Inflammatory macrophage treated with lipopolysaccharide for 4 hours (primary cell): ENCODE results near the gene WSB1.
"Not testable (repeated sequence)": the region's sequence is repeated elsewhere in the genome, so short reads cannot be mapped to it uniquely, and the experiment has no call there.

ENCODE experiments used
- DNase-seq: peaks from one replicate; pipeline ENCODE4 v3.0.0-alpha.2; 2020

WSB1 gene, protein sequence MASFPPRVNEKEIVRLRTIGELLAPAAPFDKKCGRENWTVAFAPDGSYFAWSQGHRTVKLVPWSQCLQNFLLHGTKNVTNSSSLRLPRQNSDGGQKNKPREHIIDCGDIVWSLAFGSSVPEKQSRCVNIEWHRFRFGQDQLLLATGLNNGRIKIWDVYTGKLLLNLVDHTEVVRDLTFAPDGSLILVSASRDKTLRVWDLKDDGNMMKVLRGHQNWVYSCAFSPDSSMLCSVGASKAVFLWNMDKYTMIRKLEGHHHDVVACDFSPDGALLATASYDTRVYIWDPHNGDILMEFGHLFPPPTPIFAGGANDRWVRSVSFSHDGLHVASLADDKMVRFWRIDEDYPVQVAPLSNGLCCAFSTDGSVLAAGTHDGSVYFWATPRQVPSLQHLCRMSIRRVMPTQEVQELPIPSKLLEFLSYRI

DNA sequence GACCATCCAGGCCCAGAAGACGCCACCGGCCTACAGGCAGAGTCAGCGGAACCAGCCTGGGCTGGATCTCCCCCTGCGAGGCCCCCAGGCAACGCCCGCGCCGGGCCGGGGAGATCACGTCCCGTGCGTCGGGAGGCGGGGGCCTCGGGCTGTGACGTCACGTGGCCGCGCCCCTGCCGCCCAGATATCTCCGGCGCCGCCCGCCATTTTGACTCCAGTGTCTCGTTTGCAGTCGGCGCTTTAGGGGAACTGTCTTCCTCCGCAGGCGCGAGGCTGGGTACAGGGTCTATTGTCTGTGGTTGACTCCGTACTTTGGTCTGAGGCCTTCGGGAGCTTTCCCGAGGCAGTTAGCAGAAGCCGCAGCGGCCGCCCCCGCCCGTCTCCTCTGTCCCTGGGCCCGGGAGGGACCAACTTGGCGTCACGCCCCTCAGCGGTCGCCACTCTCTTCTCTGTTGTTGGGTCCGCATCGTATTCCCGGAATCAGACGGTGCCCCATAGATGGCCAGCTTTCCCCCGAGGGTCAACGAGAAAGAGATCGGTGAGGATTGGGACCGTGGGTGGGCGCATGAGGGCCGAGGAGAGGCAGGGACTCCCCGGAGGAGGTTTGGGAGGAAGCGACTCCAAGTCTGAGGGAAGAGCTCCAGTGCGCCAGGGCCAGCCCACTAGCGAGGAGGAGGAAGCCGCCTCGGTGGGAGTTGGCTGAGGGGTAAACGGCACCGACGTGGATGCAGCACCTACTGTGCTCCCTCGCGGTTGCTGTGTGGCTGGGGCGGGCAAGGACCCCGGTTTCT is at the start of gene WSB1:
Gene WSB1, plus strand, starts transcription at position 217 of the 791 bp plus-strand sequence. Its CDS starts 282 bp downstream, at position 499.
- DNase-seq, result peak; percentile 95

DNA sequence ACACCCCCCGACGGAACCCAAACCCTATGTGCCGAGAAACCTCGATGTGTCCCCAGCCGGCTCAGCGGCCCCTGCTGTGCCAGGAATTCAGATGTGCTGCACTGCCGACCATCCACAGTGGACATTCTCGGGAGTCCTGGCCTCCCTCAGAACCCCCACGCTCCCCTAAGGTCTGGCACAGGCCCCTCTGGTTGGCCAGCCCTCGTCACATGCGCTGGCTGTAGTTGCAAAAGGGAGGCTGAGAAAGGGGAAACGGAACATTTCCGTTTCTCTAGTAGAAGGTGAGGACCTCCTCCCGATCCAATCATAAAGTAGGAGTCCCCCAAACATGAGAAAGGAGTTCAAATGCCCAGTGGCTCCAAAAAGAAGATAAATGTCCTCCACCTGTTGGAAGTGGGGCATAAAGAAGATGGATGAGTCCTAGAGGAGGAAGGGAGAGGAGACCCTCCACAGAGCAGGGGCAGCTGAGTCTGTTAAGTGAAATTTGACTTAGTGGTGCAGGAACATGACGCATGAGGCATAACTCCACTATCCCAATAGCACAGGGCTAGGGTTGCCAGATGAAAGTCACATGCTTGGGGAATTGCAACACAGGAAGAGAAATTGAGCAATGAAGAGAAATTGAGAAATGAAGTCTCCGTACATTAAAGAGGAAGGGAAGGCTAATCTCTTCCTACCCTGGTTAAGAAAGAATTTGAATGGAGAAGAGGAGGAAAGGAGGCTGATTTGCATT is 49.3 kb upstream of the WSB1 start:
- peak; percentile 97 for DNase-seq

DNA sequence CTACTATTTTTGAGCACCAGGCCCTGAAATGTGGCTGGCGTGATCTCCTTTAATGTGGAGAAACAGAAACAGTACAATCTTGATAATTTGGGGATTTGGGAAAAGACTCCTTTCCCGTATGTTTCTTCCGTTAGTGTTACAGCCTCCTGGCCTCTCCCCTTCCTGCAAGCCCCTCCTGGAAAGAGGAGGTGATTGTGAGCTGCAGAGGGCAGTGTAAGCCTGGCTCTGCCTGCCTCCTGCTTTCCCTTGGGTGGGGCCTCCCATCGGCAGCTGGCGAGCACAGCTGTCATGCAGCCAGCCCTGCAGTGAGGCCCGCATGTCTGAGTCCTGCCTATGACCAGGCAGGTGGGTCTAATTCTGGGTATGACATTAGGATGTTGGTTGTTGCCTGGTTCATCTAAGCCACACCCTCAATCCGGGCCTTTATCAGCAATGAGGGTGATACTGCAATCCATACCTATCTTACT is 48.7 kb upstream of the WSB1 start:
- peak; percentile 88 for DNase-seq

DNA sequence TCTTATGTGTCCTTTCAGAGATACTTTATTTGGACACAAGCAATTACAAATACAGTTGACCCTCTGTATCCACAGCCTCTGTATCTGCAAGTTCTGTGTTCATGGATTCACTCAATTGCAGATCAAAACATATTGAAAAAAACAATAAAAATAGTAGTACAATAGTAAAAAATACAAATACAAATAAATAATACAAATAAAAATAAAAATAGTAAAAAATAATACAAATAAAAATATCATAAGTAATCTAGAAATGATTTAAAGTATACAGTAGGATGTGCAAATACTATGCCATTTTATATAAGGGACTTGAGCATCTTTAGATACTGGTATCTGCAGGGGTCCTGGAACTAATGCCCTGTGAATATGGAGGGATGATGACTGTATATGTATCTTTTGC is 47.4 kb upstream of the WSB1 start:
- no peak for DNase-seq

DNA sequence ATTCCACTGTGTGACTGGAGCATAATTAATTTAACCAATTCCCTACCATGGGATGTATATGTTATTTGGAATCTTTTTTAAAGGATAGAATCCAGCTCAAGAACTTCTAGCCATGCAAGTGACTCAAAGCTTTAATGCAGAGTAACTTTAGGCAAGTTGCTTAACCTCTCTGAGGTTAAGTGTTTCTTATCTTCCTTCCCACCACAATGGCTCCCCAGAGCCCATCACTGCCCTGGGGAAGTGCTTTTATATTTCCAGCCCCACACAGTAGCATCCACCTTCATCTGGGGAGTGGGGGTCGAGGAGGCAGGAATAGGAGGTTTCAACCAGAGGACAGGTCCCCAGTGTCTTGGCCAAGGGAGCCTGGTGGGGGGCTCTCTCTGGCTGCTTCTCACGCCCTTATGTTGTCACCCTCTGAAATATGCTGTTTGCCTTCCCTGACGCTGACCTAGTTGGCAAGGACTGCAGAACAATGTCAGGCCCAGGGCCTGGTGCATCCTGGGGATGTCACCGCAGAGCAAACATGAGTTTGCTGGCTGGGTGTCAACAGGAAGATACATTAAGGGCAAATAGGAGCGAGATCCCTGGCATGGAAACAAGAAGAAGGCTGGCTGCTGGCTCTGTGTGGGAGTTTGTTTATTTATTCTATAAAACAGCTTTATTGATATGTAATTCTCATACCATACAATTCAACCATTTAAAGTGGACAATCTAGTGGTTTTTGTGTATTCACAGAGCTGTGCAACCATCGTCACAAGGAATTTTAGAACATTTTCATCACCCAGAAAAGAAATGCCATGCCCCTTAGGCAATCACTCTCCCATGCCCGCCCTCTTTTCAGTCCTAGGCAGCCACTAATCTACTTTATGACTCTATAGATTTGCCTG is 46.6 kb upstream of the WSB1 start:
- peak; percentile 37 for DNase-seq

DNA sequence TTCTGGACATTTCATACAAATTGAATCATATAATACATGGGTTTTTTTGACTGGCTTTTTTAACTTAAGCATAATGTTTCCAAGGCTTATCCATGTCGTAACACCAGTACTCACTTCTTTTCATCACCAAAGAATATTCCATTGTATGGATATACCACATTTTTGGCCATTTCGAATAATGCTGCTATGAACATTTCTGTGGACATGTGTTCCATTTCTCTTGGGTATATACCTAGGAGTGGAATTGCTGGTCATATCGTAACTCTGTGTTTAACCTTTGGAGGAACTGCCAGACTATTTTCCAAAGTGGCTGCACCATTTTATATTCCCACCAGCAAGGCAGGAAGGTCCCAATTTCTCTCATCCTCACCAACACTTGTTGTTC is 46.0 kb upstream of the WSB1 start:
- DNase-seq, result peak; percentile 25

DNA sequence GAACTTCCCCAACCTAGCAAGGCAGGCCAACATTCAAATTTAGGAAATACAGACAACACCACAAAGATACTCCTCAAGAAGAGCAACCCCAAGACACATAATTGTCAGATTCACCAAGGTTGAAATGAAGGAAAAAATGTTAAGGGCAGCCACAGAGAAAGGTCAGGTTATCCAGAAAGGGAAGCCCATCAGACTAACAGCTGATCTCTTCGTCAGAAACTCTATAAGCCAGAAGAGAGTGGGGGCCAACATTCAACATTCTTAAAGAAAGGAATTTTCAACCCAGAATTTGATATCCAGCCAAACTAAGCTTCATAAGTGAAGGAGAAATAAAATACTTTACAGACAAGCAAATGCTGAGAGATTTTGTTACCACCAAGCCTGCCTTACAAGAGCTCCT is 43.1 kb upstream of the WSB1 start:
- DNase-seq, result not testable (repeated sequence)

DNA sequence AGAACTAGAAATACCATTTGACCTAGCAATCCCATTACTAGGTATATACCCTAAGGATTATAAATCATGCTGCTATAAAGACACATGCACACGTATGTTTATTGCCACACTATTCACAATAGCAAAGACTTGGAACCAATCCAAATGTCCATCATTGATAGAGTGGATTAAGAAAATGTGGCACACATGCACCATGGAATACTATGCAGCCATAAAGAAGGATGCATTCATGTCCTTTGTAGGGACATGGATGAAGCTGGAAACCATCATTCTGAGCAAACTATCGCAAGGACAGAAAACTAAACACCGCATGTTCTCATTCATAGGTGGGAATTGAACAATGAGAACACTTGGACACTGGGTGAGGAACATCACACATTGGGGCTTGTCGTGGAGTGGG is 39.1 kb upstream of the WSB1 start:
- DNase-seq, result not testable (repeated sequence)

DNA sequence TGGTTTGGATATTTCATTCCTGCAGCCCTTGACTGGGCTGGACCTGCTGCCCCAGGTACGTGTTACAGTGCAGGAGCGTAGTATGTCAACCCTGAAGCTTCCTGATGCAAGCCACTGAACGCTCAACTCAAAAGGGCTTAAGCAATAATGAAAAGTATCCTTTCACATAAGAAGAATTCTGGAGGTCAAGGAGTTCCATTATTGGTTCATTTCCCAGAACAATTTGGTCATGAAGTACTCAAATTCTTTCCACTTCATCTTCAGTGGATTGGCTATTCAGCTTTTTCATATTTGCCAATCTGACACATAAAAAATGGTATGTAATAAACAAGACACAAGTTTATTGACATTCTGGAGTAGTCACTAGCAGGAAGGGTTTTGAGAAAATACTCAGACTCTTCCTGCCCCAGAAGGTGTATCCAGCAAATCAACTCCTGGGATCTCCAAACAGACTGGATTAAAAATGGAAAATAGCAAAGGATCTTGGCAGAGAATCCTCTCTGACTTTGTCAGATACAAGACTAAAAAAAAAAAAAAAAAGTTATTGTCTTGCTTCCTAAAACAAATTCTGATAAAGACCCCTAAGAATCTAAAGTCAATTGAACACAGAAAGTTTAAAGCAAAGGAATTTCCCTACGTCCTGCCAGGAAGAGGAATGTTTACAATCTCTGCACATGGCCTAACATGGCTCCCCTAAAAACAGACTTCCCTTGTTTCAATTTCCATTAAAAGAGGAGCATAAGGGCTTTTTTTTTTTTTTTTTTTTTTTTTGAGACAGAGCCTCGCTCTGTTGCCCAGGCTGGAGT is 37.5 kb upstream of the WSB1 start:
- no peak for DNase-seq

DNA sequence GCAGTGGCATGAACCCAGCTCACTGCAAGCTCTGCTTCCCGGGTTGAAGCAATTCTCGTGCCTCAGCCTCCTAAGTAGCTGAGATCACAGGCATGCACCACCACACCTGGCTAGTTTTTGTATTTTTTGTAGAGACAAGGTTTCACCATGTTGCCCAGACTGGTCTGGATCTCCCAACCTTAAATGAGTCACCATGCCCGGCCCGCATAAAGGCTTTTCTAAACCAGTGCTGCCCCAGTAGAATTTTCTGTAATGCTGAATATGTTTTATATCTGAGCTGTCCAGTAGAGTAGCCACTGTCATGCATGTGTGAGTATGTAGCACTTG is 36.9 kb upstream of the WSB1 start:
- no peak for DNase-seq

DNA sequence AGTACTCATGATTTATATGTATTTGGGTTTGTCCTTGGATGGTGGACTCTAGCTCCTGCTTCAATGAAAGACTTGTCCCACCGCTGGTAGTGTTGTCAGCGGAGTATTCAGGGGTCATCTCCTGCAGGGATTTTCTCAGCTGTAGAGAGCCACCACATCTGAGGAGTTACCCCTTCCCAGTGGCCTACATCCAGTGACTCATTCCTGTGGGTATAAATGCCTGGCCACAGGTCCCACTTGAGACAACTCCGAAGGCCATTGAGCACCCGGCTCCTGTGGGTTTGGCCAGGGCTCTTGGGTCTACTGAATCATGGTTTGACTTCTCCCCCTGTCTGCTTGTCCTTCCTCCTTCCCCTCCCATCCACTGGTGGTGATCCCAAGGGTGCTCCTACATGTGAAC is 34.6 kb upstream of the WSB1 start:
- no peak for DNase-seq

DNA sequence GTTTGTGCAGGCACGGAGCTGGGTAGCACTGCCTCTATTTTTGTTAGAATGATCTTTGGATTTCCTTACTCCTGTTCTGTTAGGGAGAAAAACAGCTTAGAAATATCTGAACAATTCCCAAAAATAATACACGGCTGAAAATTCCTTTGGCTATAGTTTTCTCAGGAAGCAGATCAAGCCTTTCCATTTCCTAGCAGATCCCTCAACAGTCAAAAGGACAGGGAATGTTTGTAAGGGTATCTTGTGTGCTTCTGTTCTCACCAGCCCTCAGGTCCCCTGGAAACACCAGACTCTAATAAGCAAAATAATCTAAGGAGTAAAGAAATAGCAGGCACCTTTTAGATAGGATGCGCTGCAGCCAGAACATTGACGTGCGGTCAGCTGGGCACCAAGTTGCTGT is 30.5 kb upstream of the WSB1 start:
- DNase-seq, result no peak

DNA sequence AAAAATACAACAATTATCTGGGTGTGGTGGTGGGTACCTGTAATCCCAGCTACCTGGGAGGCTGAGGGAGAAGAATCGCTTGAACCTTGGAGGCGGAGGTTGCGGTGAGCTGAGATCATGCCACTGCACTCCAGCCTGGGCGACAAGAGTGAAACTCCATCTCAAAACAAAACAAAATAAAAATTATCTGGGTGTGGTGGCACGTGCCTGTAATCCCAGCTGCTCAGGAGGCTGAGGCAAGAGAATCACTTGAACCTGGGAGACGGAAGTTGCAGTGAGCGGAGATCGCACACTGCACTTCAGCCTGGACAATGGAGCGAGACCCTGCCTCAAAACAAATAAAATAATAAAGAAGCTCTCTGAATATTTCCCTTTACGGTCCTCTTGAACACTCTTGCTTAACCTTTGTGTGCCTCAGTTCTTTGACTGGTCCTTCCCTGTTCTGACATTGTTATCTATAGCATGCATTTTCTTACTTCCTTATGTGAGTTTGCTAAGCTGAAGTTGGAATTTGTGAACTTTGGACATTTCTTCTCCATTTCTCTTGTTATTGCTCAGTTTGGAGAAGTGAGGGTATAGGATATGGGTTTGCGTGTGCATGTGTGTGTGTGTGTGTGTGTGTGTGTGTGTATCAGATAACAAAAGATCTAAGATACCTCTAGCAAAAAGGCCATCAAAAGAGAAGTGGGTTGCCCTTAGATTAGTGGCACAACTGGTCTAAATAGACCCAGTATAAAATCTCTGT is 29.7 kb upstream of the WSB1 start:
- DNase-seq, result peak; percentile 51

DNA sequence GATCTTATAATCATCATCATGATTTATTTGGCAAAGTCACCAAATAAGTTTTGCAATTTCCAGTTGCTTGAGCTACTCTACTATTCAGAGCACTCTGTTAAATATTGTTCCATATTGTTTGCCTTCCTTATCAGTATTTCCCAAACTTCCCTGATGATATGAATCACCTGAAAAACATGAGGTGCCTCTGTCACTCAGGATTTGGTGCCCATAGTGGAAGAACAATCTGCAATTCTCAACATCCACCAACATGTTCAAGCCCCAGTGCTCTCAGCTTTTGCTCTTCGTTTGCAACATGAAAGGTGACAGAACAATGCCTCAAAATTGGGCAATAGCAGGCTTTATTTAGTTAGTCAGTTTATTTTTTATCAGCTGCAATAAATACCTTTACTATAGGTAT is 28.6 kb upstream of the WSB1 start:
- peak; percentile 6 for DNase-seq

DNA sequence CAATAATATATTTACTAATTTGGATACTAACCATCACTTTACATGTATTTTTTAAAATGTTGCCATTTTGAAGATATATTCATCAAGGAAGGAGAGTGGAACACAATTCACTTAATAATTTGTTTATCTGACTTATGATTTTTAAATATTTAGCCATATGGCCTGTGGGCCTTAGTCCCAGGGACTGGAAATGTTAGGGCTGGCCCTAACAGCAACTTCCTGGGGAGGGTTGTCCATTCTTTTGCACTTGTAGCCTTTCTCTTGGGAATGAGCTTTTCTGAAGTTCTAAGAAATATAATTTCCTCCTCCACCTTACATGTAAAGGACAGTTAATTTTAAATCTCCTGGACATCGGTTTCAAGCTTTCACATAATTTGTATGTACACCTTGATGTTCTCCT is 27.7 kb upstream of the WSB1 start:
- no peak for DNase-seq

DNA sequence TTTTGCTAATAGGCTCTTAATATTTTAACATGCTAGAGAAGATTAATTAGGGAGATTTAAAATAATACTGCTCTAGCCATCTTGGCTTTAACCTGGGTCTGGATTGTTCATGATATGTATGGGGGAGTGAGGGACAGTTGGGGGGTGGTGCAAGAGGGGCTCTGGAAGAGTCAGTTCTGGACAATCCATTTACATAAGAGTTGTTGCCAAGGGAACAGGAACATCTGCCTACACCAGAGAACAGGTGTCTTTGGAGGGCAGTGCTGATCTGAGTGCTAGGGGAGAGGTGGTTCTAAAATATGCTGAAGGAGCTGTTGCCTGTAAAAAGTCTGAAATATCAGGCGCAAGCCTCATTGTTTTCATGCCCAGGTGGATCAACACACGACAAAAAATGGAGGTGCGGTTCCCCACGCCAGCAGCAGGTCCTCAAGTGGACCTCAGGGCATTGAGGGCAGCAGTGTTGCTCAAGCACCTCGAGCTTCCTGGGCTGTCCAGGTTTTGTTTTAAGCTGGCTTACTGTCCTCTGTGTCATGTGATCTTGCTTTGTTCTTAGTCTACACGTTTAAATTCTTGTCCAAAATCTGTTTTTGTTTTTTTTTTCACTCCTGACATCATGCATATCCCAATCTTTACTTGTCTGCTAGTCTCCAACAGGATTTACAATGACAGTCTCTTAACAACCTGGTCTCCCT is 25.4 kb upstream of the WSB1 start:
- no peak for DNase-seq

DNA sequence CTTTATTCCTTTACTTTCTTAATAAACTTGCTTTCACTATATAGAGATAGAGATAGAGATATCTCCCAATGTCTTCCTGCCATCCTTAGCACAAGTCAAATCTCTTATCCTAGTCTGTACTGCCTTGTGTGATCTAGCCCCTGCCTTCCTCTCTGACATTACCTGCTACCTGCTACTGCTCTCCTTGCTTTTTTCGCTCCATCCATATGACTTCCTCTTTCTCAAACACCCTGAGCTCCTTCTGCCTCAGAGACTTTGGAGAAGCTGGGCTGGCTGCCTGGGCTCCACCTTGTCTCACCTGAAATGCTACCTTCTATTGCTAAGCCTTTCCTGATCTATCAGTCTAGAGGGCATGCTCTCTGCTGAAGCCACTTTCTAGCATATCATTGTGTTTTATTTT is 24.7 kb upstream of the WSB1 start:
- DNase-seq, result no peak

DNA sequence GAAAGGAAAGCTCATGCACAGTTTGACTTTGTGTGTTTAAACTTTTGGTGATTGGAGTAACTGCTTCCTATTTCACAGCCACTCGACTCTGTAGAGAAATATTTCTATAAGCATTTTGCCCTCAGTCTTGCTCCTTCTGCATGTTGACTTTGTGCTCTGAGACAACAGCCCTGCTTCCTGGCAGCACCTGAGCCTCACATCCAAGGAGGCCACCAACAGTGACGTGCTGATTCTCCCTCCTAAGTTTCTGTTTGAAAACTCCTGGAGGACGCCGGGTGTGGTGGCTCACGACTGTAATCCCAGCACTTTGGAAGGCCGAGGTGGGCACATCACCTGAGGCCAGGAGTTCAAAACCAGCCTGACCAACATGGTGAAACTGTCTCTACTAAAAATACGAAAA is 23.9 kb upstream of the WSB1 start:
- DNase-seq, result no peak

DNA sequence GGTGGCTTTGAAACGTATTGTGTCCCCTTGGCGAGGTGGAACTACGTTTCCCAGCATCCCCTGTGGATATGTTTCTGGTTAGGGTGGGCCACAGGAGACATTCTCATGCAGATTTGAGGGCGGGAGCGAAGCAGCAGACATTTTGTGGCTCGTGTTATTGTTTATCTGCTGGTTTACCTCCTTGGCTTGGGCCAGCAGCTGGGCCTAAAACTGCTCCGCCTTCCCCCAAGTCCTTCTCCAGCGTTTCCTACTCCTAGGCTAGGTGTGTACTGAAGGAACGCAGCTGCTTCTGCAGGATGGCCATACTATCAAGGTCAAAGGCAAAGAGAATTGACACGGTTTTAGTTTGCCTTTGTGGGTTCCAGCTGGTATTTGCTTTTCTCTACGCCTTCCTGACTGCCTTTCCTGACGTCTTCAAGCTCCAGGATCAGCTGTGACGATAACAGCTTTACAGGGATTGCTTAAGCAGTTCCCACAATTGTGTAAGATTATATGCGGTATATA is 17.2 kb upstream of the WSB1 start:
- DNase-seq, result no peak

DNA sequence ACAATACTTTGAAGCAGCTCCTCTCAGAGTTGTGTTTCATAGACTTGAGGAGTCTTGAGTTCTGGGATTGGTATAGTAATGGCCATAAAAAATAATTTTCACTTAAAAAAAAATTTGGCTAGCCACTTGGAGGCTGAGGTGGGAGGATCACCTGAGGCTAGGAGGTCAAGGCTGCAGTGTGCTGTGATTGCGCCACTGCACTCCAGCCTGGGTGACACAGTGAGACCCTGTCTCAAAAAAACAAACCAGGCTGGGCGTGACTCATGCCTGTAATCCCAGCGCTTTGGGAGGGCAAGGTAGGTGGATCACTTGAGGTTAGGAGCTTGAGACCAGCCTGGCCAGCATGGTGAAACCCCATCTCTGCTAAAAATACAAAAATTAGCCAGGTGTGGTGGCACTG is 14.8 kb upstream of the WSB1 start:
- DNase-seq, result not testable (repeated sequence)
